Smooth muscle cell (in vitro differentiated cells): Measurements from ENCODE around the gene OR52B6. TPM values are rescaled to one million over a fixed set of nuclear protein-coding genes. Genes with fewer than 3 reads are reported as not detected.

ENCODE experiments used
- DNase-seq: peaks from one replicate; lab custom pipeline; 2025; ENCODE audit not compliant: unreplicated experiment; lab: John Stamatoyannopoulos, UW
- H2AFZ ChIP-seq: fragments of 200-600 bp; sonication (generic); 2 replicates; pipeline ENCODE4 v1.6.0; 2016; ENCODE audit warnings: antibody characterized with exemption, low read depth, mild to moderate bottlenecking
- H3F3A ChIP-seq: fragments of 200-600 bp; sonication (generic); 2 replicates; pipeline ENCODE4 v1.6.0; 2017; ENCODE audit warnings: antibody characterized with exemption, low read depth
- H3K27ac ChIP-seq: fragments of 200-600 bp; sonication (generic); 2 replicates; pipeline ENCODE4 v1.5.1; 2016; ENCODE audit warnings: low read depth, mild to moderate bottlenecking
- H3K27me3 ChIP-seq: fragments of 200-600 bp; sonication (generic); 2 replicates; pipeline ENCODE4 v1.6.1; 2016; ENCODE audit warnings: low read depth, mild to moderate bottlenecking
- H3K36me3 ChIP-seq: fragments of 200-600 bp; sonication (generic); 2 replicates; pipeline ENCODE4 v1.5.1; 2016; ENCODE audit warnings: low read depth
- H3K4me1 ChIP-seq: fragments of 200-600 bp; sonication (generic); 2 replicates; pipeline ENCODE4 v1.5.1; 2016; ENCODE audit warnings: low read depth
- H3K4me2 ChIP-seq: fragments of 200-600 bp; sonication (generic); 2 replicates; pipeline ENCODE4 v1.6.0; 2016; ENCODE audit warnings: mild to moderate bottlenecking
- H3K4me3 ChIP-seq: fragments of 200-600 bp; sonication (generic); 2 replicates; pipeline ENCODE4 v1.5.1; 2016; ENCODE audit warnings: mild to moderate bottlenecking
- H3K79me2 ChIP-seq: fragments of 200-600 bp; sonication (generic); 2 replicates; pipeline ENCODE4 v1.6.0; 2016; ENCODE audit warnings: low read depth, mild to moderate bottlenecking
- H3K9ac ChIP-seq: fragments of 200-600 bp; sonication (generic); 2 replicates; pipeline ENCODE4 v1.6.0; 2016; ENCODE audit warnings: low read depth
- H3K9me3 ChIP-seq: fragments of 200-600 bp; sonication (generic); replicated peaks from 2 replicates; pipeline ENCODE4 v1.5.1; 2016; ENCODE audit warnings: low read depth
- H4K20me1 ChIP-seq: fragments of 200-600 bp; sonication (generic); 2 replicates; pipeline ENCODE4 v1.6.0; 2016; ENCODE audit warnings: low read depth
- WGBS: methylation state at CpG from one replicate; pipeline ENCODE4 v1.1.7; 2016; ENCODE audit warnings: low lambda C conversion rate; 5-methylcytosine and 5-hydroxymethylcytosine counted together
- polyA plus RNA-seq: library from polyadenylated mRNA; unstranded; fragments of >200 nt; fragmentation: Nextera tagmentation; extraction: Ambion mirVana; gene quantifications from 2 replicates; pipeline ENCODE4 v1.2.1, GENCODE V29; 2016
- total RNA-seq: library from RNA; depleted of rRNA; stranded (reverse); fragments of >200 nt; gene quantifications from 2 replicates; pipeline ENCODE4 v1.2.3, GENCODE V29; 2014
- TF ChIP-seq, protein P1 (sequence below): fragments of 200-600 bp; sonication (generic); IDR thresholded peaks from 2 replicates; pipeline ENCODE4 v1.5.1; 2017; ENCODE audit warnings: borderline replicate concordance, mild to moderate bottlenecking, antibody characterized with exemption; ENCODE audit not compliant: insufficient read depth, poor library complexity, severe bottlenecking

OR52B6 gene, protein sequence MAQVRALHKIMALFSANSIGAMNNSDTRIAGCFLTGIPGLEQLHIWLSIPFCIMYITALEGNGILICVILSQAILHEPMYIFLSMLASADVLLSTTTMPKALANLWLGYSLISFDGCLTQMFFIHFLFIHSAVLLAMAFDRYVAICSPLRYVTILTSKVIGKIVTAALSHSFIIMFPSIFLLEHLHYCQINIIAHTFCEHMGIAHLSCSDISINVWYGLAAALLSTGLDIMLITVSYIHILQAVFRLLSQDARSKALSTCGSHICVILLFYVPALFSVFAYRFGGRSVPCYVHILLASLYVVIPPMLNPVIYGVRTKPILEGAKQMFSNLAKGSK
- total RNA-seq (not detected in 2 replicates), polyA plus RNA-seq (not detected in 2 replicates)

DNA sequence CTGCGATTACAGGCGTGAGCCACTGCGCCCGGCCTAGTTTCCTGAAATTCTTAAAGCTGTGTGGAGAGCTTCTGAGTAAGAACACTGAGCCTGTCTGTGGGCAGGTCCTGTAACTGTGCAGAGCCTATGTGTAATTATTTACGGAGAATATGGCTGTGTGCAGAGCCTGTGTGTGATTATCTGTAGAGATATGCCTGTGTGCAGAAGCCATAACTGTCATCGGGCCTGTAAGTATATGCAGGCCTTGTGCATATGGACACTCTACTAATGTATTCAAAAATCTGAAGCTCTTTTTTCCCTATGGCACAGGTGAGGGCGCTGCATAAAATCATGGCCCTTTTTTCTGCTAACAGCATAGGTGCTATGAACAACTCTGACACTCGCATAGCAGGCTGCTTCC, at the start of gene OR52B6:
Gene OR52B6 (plus strand): TSS at position 301 of the 400 bp plus-strand sequence. CDS start 0 bp downstream, at position 301.
- no peak within 1 kb of the TSS for H2AFZ ChIP-seq
- H4K20me1 ChIP-seq, result no peaks in the 10 kb centered on the region
- 85% methylated on average over 8 of the region's 8 CpGs for WGBS
- H3K27me3 ChIP-seq, result no peaks in the 10 kb centered on the region
- H3K27ac ChIP-seq, result no peak within 1 kb of the TSS
- no peak within 1 kb of the TSS for H3K4me2 ChIP-seq
- TF ChIP-seq, protein P1, sequence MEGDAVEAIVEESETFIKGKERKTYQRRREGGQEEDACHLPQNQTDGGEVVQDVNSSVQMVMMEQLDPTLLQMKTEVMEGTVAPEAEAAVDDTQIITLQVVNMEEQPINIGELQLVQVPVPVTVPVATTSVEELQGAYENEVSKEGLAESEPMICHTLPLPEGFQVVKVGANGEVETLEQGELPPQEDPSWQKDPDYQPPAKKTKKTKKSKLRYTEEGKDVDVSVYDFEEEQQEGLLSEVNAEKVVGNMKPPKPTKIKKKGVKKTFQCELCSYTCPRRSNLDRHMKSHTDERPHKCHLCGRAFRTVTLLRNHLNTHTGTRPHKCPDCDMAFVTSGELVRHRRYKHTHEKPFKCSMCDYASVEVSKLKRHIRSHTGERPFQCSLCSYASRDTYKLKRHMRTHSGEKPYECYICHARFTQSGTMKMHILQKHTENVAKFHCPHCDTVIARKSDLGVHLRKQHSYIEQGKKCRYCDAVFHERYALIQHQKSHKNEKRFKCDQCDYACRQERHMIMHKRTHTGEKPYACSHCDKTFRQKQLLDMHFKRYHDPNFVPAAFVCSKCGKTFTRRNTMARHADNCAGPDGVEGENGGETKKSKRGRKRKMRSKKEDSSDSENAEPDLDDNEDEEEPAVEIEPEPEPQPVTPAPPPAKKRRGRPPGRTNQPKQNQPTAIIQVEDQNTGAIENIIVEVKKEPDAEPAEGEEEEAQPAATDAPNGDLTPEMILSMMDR, result no peak
- no peak for DNase-seq
- H3K9ac ChIP-seq, result no peak within 1 kb of the TSS
- no peaks in the 10 kb centered on the region for H3K4me1 ChIP-seq
- no peaks in the 10 kb centered on the region for H3F3A ChIP-seq
- H3K79me2 ChIP-seq, result no peaks in the 10 kb centered on the region
- H3K4me3 ChIP-seq, result no peak within 1 kb of the TSS
- H3K36me3 ChIP-seq, result no peaks in the 10 kb centered on the region
- no peaks in the 10 kb centered on the region for H3K9me3 ChIP-seq

DNA sequence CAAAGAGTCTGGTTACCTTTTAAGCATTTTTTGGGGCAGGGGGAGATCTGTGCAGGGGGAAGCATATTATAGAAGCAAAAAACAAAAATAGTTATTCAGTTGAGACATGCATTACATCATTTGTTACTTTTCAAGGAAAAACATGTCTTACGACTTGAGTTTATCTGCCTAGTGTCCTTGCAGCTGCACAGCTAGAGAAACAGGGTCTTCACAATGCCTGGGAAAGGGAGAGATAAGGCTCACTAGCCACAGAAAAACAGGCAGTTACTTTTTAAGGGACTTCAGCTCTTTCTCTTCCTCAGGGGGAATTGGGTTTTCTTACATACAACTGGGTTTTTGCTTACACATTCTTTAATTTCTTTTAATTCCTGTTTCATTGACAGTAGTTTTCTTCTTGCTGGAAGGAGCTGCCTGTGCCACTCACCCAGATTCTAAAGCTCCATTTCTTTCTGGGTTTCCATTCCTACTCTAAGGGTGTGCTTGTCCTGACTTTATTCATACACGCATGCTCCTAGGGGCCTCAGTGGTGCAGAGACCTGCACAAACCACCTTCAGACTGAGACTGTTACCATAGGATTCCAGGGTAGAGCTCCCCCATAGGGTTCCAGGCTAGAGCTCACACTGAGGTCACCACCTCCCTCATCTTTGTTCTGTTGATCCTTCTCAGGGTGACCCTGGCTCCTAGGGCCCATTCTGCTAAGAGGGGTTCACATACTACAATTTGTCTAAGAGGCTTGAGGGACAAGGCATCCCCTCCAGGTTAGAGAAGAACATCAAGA, 49.4 kb upstream of the OR52B6 start:
- Histone ChIP-seq H3K27me3 (no peaks in the 10 kb centered on the region), H3F3A (no peaks in the 10 kb centered on the region), H4K20me1 (no peaks in the 10 kb centered on the region), H3K27ac (no peak overlapping the region), H3K4me1 (no peaks in the 10 kb centered on the region), H3K79me2 (no peaks in the 10 kb centered on the region), H2AFZ (no peak overlapping the region), H3K4me2 (no peak overlapping the region), H3K36me3 (no peaks in the 10 kb centered on the region), H3K9ac (no peak overlapping the region), H3K4me3 (no peak overlapping the region), H3K9me3 (no peaks in the 10 kb centered on the region)
- no peak for DNase-seq
- TF ChIP-seq, protein P1, result no peak
- WGBS, result 66% methylated on average over 2 of the region's 2 CpGs

DNA sequence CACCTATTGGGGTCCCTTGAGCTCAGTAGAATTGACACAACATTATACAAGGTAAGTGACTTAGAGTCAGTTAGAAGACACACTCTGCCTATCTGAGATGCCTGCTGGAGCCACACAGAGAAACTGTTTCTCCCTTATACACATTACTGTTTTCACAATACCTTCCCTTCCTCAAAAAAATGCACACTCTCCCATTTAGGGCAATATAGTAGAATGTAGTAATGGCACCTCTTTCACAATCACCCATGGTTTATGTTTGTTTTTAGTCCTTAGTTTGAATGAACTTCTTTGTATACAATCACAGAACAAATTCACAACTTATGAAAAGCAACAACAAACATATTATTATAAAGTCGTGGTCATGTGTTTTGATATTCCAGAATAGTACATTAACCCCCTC, 46.6 kb upstream of the OR52B6 start:
- Histone ChIP-seq H3K9me3 (no peaks in the 10 kb centered on the region), H3K9ac (no peak overlapping the region), H3K27ac (no peak overlapping the region), H3K27me3 (no peaks in the 10 kb centered on the region), H3F3A (no peaks in the 10 kb centered on the region), H2AFZ (no peak overlapping the region), H3K79me2 (no peaks in the 10 kb centered on the region), H4K20me1 (no peaks in the 10 kb centered on the region), H3K4me2 (no peak overlapping the region), H3K4me1 (no peaks in the 10 kb centered on the region), H3K4me3 (no peak overlapping the region), H3K36me3 (no peaks in the 10 kb centered on the region)
- WGBS, result 79% methylated on average over 1 of the region's 1 CpG
- DNase-seq, result no peak
- TF ChIP-seq, protein P1, result no peak
